HepG2 (cell line): ENCODE data around the gene PIGN.

ENCODE experiments used
- EP300 ChIP-seq, 3 experiments: sonication (generic) in 1 of 3; formaldehyde crosslinking in 1 of 3; IDR thresholded peaks; 2 replicates each; pipeline versions ENCODE4 v1.5.1 to v1.6.1; 2011 to 2020; ENCODE audit warnings: low read depth in 2 of 3, low read length in 2 of 3, borderline replicate concordance in 1 of 3, improper control_type of control experiment in 1 of 3, mild to moderate bottlenecking in 1 of 3, missing genetic modification reagents in 1 of 3, moderate library complexity in 1 of 3
- ZC3H4 ChIP-seq: sonication (generic); formaldehyde crosslinking; IDR thresholded peaks from 2 replicates; pipeline ENCODE4 v1.4.0; 2020; ENCODE audit warnings: missing genetic modification reagents, borderline replicate concordance
- TF ChIP-seq, protein P1 (sequence below): sonication (generic); formaldehyde crosslinking; IDR thresholded peaks from 2 replicates; pipeline ENCODE4 v1.5.1; 2020; ENCODE audit warnings: missing genetic modification reagents, mild to moderate bottlenecking, borderline replicate concordance
- TF ChIP-seq, protein P2 (sequence below): sonication (generic); formaldehyde crosslinking; IDR thresholded peaks from 2 replicates; pipeline ENCODE4 v1.8.1; 2023; ENCODE audit warnings: mild to moderate bottlenecking, moderate library complexity, missing genetic modification reagents

DNA sequence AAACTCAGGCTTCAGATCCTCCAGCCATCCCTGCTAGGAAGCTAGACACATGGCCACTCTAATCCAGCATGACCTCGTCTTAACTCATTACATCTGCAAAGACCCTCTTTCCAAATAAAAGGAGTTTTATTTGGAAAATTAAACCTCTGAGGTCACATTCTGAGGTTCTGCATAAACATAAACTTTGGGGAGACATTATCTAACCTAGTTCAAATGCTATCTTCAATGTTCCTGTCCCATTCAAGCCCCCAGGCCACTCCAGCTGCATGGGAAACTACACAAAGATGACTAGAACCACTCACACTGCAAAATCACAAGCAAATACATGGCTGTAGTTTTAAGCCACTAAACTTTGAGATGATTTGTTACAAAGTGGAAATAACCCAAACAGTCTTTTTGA, 195.0 kb downstream of the PIGN start:
- TF ChIP-seq, protein P1, sequence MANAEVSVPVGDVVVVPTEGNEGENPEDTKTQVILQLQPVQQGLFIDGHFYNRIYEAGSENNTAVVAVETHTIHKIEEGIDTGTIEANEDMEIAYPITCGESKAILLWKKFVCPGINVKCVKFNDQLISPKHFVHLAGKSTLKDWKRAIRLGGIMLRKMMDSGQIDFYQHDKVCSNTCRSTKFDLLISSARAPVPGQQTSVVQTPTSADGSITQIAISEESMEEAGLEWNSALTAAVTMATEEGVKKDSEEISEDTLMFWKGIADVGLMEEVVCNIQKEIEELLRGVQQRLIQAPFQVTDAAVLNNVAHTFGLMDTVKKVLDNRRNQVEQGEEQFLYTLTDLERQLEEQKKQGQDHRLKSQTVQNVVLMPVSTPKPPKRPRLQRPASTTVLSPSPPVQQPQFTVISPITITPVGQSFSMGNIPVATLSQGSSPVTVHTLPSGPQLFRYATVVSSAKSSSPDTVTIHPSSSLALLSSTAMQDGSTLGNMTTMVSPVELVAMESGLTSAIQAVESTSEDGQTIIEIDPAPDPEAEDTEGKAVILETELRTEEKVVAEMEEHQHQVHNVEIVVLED (CRISPR knock-in tag) = no peak
- TF ChIP-seq, protein P2, sequence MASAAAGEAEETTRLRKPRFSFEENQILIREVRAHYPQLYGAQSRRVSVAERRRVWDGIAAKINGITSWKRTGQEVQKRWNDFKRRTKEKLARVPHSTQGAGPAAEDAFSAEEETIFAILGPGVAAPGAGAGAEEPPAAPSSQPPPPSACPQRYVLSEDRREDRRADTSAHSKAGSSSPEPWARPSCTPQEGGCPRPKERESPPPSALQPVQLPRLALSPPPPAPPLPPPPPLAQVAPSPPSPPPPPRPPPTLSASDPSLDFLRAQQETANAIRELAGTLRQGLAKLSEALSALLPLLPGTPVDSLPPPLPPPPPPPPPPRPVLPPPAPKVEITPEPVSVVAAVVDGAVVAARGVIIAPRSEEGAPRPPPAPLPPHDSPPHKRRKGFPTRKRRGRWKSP (CRISPR knock-in tag) = no peak
- TF ChIP-seq EP300 (IDR thresholded peaks at IDR 0.05; ENCODE audit: low read depth in 2 of 2, low read length in 2 of 2) (no peak), EP300 (CRISPR knock-in tag; IDR thresholded peaks at IDR 0.05; ENCODE audit: borderline replicate concordance) (no peak), ZC3H4 (CRISPR knock-in tag) (no peak)
